Retinal pigment epithelial cell (primary cell): Measurements from ENCODE around the gene CLASP1.

Experiments used
- DNase-seq: peaks from one replicate; pipeline ENCODE4 v3.0.0-alpha.2; 2010; ENCODE audit warnings: low read depth
- H3K4me3 ChIP-seq: 2 replicates; pipeline ENCODE4 v1.5.1; 2011; ENCODE audit warnings: mild to moderate bottlenecking, low read length, control low read depth, moderate library complexity
- CTCF ChIP-seq: conservative IDR thresholded peaks from 2 replicates; pipeline ENCODE4 v1.5.1; 2011; ENCODE audit warnings: low read depth, low read length, control low read depth, inconsistent platforms

CLASP1 gene

GRCh38 chr2:121550669-121551068 is 98.6 kb downstream of the CLASP1 start:
- TF ChIP-seq CTCF = no peak
- DNase-seq = no peak
- no peak overlapping the region for H3K4me3 ChIP-seq

GRCh38 chr2:121547646-121548045 is 101.6 kb downstream of the CLASP1 start:
- no peak for DNase-seq
- H3K4me3 ChIP-seq = no peak overlapping the region
- TF ChIP-seq CTCF = no peak

DNA sequence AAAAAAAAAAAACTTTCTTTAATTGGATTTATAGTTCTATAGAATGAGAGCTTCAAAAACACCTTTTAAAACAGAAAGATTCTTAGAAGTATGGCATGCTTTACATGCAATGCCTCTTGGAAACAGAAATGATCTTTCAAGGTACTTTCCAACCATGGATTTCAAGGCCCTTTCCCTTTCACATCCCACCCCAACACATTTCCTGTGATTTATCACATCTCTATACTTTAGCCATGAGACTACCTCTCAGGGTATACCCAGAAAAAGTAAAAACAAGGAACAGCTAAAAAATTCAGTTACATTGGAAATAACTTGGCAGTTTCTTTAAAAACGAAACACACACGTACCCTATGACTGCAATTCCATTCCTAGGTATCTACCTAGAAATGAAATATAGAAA is 103.3 kb downstream of the CLASP1 start:
- DNase-seq = no peak
- TF ChIP-seq CTCF = no peak
- no peak overlapping the region for H3K4me3 ChIP-seq

DNA sequence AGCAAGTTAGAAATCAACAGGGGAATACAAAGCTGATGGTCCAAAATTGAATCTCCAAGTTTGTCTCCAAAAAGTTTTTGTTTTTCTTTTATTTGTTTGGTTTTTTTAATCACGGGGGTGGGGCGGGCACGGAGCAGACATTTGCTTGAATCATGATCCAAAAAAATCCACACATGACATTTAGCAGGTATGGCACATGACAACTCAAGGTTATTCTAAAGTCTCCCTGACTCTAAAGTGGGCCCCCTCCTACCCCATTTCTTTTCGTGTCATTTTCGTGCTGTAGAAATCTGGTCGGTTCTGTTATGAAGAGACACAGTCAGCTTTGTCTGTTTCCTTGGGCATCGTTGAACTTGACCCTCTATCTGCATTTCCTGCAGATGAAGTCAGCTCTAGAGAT is 104.0 kb downstream of the CLASP1 start:
- TF ChIP-seq CTCF = no peak
- no peak overlapping the region for H3K4me3 ChIP-seq
- DNase-seq = no peak

DNA sequence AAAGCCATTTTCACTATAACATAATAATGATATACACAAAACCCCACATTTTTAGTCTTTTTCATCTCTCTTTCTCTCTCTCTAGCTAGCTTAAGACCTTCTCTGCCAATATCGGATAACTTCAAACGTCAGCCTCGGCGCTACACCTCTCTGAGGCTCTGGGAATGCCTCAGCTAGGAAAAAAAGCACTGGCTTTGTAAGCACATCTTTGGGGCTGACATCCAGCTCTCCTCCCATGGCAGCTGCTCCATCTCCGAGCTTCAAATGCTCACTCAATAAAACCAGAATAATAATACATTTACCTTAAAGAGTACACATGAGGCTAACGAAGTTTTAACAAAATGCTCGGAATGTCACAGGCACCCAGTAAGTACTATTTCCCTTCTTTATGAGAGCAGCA is 107.8 kb downstream of the CLASP1 start:
- DNase-seq = no peak
- no peak for TF ChIP-seq CTCF
- no peak overlapping the region for H3K4me3 ChIP-seq

DNA sequence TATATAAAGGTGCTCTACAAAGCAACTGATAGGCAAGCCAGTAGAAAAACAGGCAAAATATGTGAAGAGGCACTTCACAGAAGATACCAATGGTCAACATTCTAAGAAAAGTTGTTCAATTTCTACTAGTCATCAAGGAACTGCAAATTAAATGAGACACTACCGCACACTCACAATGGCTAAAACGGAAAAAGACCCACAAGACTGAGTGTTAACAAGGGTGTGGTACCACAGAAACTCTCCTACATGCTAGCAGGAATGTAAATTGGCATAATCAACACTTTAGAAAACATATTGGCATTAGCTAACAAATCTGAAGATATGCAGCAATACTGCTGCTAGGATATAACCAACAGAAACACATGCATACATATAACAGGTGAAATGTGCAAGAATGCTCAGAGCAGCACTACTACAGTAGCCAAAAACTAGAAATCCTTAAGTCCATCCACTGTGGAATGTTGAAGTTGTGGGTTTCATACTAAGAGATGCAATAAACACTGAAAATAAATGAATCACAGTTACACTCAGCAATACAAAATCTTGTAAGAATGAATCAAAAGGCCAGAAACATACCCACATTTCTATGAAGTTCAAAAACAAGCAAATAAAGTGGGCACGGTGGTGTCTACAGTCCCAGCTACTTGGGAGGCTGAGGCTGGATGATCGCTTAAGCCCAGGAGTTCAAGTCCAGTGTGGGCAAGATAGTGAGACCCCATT is 109.4 kb downstream of the CLASP1 start:
- no peak for TF ChIP-seq CTCF
- DNase-seq = no peak
- no peak overlapping the region for H3K4me3 ChIP-seq

- no peak for TF ChIP-seq CTCF
- H3K4me3 ChIP-seq = no peak overlapping the region
Observed at GRCh38 chr2:121536850-121537557, 112.3 kb downstream of the CLASP1 start.

More at GRCh38 chr2:121536850-121537557, 112.3 kb downstream of the CLASP1 start:
- DNase-seq = no peak
